ENCODE measurements around the gene SRR. TPM values are rescaled to one million over a fixed set of nuclear protein-coding genes. Genes with fewer than 3 reads are reported as not detected.
"Not testable (repeated sequence)": the region's sequence is repeated elsewhere in the genome, so short reads cannot be mapped to it uniquely, and the experiment has no call there.

SRR gene
- total RNA-seq, 4 donors from 2014 or later, result 0.40 to 23.1 (median 12.1) TPM; not detected in 1

DNA sequence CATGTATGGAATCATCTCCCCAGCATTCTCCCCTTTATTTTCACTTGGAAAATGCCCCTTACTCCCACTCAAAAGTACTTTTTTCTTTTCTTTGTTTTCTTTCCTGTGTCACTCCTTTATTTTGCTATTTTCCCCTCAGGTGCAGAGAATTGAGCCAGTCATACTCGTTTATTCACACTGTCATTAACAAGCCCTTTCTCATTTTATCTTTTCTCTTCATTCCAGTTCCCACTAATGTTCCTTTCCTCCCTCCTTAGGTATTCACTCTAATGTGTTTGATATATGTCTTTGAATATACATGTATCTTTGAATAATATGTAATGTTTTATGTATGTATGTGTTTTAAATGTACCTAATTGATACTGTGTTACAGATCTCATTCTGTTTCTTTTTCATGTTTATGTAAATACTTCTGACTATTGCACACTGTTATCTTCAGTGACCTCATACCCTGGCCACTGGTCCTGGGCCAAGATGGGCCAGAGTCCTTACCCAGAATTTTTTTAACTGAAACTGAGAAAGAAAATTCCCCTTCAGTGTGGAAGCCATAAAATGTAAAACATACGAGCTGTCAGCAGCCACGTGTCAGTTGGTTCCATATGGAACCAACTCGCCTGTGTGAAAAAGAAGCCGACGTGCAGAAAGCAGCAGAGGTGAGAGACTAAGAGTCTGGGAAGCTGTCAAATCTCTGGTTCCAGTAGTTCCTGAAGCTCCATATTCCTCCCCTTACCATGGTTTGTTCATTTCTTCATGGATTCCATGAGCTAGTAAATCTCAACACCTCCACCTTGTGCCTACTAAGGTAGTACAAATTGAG, 5.8 kb downstream of the SRR start:
- Histone ChIP-seq H3K9me3 (no peaks in the 10 kb centered on the region), H3K36me3 (no peaks in the 10 kb centered on the region), H3K27me3 (no peaks in the 10 kb centered on the region), H3K4me3 (no peak overlapping the region), H3K4me1 (peaks cover 0 to 3% (median 0%) of the 10 kb centered on the region in 4 donors), H3K27ac (no peak overlapping the region)
- no peak for DNase-seq
- no peak for TF ChIP-seq POLR2A (IDR thresholded peaks at IDR 0.05)
- TF ChIP-seq, protein P1, sequence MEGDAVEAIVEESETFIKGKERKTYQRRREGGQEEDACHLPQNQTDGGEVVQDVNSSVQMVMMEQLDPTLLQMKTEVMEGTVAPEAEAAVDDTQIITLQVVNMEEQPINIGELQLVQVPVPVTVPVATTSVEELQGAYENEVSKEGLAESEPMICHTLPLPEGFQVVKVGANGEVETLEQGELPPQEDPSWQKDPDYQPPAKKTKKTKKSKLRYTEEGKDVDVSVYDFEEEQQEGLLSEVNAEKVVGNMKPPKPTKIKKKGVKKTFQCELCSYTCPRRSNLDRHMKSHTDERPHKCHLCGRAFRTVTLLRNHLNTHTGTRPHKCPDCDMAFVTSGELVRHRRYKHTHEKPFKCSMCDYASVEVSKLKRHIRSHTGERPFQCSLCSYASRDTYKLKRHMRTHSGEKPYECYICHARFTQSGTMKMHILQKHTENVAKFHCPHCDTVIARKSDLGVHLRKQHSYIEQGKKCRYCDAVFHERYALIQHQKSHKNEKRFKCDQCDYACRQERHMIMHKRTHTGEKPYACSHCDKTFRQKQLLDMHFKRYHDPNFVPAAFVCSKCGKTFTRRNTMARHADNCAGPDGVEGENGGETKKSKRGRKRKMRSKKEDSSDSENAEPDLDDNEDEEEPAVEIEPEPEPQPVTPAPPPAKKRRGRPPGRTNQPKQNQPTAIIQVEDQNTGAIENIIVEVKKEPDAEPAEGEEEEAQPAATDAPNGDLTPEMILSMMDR (IDR thresholded peaks at IDR 0.05), result no peak
- TF ChIP-seq POLR2AphosphoS5 (IDR thresholded peaks at IDR 0.05), result no peak
- no peak for TF ChIP-seq EP300 (IDR thresholded peaks at IDR 0.05; ENCODE audit: low read depth)
- in situ Hi-C loops (cut with MboI; ENCODE audit: low pct_ligation_motif_present in 1 of 4, low pct_unique_long_range_greater_than_20kb in 1 of 4, low sequenced_read_pairs in 3 of 4) (no loop called here), intact Hi-C loops (cut with DNase I; ENCODE audit: low total_unique reads) (no loop called here)
- WGBS, 2 donors (ENCODE audit: low coverage in 1 of 2), result 31 to 59% methylated on average over 3 to 6 of the region's 6 CpGs

DNA sequence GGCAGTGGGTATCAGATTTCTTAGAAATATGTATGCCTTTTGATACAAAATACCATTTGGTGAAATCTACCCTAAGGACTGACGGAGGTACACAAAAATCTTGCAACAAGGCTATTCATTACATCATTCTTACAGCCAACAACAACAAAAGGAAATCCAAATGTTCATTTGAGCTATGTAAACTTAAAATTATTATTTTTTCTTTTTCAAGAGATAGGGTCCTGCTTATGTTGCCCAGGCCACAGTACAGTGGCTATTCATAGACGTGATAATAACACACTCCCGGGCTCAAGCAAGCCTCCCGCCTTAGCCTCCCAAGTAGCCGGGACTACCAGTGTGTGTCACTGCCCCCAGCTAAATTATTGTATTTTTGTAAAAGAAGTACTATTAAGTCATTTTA, 9.0 kb downstream of the SRR start:
- no peaks in the 10 kb centered on the region for H3K36me3 ChIP-seq

DNA sequence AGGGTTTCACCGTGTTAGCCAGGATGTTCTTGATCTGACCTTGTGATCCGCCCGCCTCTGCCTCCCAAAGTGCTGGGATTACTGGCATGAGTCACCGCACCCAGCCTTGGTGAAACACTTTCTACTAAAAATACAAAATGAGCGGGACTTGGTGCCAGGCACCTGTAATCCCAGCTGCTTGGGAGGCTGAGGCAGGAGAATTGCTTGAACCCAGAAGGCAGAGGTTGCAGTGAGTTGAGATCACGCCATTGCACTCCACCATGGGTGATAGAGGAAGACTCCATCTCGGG, 13.1 kb downstream of the SRR start:
- WGBS, 2 donors (ENCODE audit: low coverage in 1 of 2), result 40 to 90% methylated on average over 1 to 7 of the region's 7 CpGs
- H3K27ac ChIP-seq; H3K9me3 ChIP-seq; H3K4me3 ChIP-seq; H3K27me3 ChIP-seq; in situ Hi-C loops (cut with MboI; ENCODE audit: low pct_ligation_motif_present in 1 of 4, low pct_unique_long_range_greater_than_20kb in 1 of 4, low sequenced_read_pairs in 3 of 4); H3K36me3 ChIP-seq; H3K4me1 ChIP-seq; intact Hi-C loops (cut with DNase I; ENCODE audit: low total_unique reads); DNase-seq: not testable (repeated sequence)

More for the DNA sequence above, 9.0 kb downstream of the SRR start:
- Histone ChIP-seq H3K4me1 (no peaks in the 10 kb centered on the region), H3K4me3 (no peak overlapping the region), H3K27ac (no peak overlapping the region), H3K9me3 (no peaks in the 10 kb centered on the region), H3K27me3 (no peaks in the 10 kb centered on the region)
- intact Hi-C loops (cut with DNase I; ENCODE audit: low total_unique reads), result no loop called here
- no peak for DNase-seq
- in situ Hi-C loops (cut with MboI; ENCODE audit: low pct_ligation_motif_present in 1 of 4, low pct_unique_long_range_greater_than_20kb in 1 of 4, low sequenced_read_pairs in 3 of 4), result no loop called here
- TF ChIP-seq POLR2AphosphoS5 (IDR thresholded peaks at IDR 0.05) (no peak), EP300 (IDR thresholded peaks at IDR 0.05; ENCODE audit: low read depth) (no peak), POLR2A (IDR thresholded peaks at IDR 0.05) (no peak)
- TF ChIP-seq, protein P1 (IDR thresholded peaks at IDR 0.05), result no peak
- 91 to 95% methylated on average over 3 to 5 of the region's 5 CpGs for WGBS, 2 donors (ENCODE audit: low coverage in 1 of 2)

DNA sequence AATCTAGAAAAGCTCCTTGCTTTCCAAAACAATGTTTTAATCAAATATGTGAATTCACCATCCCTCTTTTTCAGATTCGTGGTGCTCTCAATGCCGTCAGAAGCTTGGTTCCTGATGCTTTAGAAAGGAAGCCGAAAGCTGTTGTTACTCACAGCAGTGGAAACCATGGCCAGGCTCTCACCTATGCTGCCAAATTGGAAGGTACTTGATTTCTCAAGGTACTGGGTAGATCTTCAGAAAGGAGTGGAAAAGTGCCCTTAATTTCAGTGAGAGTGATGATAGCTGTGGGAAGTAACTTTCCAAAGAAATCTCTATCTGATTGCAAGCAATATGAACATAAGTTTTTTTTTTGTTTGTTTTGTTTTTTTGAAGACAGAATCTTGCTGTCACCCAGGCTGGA, 14.0 kb downstream of the SRR start:
- Histone ChIP-seq H3K27ac (no peak overlapping the region), H3K27me3 (no peaks in the 10 kb centered on the region), H3K4me1 (no peaks in the 10 kb centered on the region), H3K9me3 (no peaks in the 10 kb centered on the region), H3K4me3 (no peak overlapping the region), H3K36me3 (peaks cover 0 to 1% (median 0%) of the 10 kb centered on the region in 4 donors)
- in situ Hi-C loops (cut with MboI; ENCODE audit: low pct_ligation_motif_present in 1 of 4, low pct_unique_long_range_greater_than_20kb in 1 of 4, low sequenced_read_pairs in 3 of 4) (no loop called here), intact Hi-C loops (cut with DNase I; ENCODE audit: low total_unique reads) (no loop called here)
- TF ChIP-seq EP300 (IDR thresholded peaks at IDR 0.05; ENCODE audit: low read depth) (no peak), POLR2A (IDR thresholded peaks at IDR 0.05) (no peak), POLR2AphosphoS5 (IDR thresholded peaks at IDR 0.05) (no peak)
- TF ChIP-seq, protein P1 (IDR thresholded peaks at IDR 0.05), result no peak
- no peak for DNase-seq
- WGBS, 2 donors (ENCODE audit: low coverage in 1 of 2), result 92 to 100% methylated on average over 3 of the region's 3 CpGs

DNA sequence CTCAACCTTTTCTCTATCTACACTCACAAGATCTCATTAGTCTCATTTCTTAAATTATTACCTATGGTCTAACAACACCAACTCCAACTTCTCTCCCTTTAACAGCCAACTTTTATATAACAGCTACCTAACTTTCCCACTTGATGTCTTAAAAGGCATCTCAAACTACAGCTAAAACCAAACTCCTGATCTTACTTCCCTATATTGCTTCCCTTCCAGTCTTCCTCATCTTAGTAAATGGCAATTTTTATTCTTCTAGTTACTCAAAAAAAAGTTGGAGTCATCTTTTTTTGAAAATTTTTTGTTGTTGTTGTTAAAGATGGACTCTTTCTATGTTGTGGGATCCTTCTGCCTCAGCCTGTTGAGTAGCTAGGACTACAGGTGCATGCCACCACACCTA, 15.3 kb downstream of the SRR start:
- DNase-seq, result no peak
- Histone ChIP-seq H3K36me3 (peaks cover 0 to 12% (median 4%) of the 10 kb centered on the region in 4 donors), H3K27ac (no peak overlapping the region), H3K4me1 (no peaks in the 10 kb centered on the region), H3K4me3 (no peak overlapping the region), H3K27me3 (no peaks in the 10 kb centered on the region), H3K9me3 (no peaks in the 10 kb centered on the region)
- TF ChIP-seq POLR2AphosphoS5 (IDR thresholded peaks at IDR 0.05) (no peak), EP300 (IDR thresholded peaks at IDR 0.05; ENCODE audit: low read depth) (no peak), POLR2A (IDR thresholded peaks at IDR 0.05) (no peak)
- TF ChIP-seq, protein P1 (IDR thresholded peaks at IDR 0.05), result no peak
- in situ Hi-C loops (cut with MboI; ENCODE audit: low pct_ligation_motif_present in 1 of 4, low pct_unique_long_range_greater_than_20kb in 1 of 4, low sequenced_read_pairs in 3 of 4) (no loop called here), intact Hi-C loops (cut with DNase I; ENCODE audit: low total_unique reads) (no loop called here)
